Measurements from ENCODE around the gene HEBP1.

The HEBP1 gene

GRCh38 chr12:13023811-13024530, 23.9 kb upstream of the HEBP1 start:
- DNase-seq, result no peak

GRCh38 chr12:13022851-13023271, 22.8 kb upstream of the HEBP1 start:
- DNase-seq, result no peak

DNA sequence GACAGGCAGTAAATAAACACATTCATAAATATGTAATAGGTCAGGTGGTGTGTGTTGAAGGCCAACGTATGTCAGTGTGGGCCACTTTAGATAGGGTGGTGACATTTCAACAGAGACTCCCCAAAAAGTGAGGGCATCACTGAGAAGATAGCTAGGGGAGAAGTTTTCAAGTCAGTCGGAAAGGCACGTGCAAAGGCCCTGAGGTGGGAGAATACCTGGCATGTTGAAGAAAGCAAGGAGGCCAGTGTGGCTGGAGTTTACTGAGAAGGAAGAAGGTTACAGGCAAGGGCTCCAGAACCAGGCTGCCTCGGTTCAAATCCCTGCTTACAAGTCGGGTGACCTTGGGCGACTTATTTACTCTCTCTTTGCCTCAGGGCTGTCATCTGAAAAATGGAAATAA, 11.0 kb upstream of the HEBP1 start:
- no peak for DNase-seq

GRCh38 chr12:13008741-13009380, 8.8 kb upstream of the HEBP1 start:
- DNase-seq, result no peak

DNA sequence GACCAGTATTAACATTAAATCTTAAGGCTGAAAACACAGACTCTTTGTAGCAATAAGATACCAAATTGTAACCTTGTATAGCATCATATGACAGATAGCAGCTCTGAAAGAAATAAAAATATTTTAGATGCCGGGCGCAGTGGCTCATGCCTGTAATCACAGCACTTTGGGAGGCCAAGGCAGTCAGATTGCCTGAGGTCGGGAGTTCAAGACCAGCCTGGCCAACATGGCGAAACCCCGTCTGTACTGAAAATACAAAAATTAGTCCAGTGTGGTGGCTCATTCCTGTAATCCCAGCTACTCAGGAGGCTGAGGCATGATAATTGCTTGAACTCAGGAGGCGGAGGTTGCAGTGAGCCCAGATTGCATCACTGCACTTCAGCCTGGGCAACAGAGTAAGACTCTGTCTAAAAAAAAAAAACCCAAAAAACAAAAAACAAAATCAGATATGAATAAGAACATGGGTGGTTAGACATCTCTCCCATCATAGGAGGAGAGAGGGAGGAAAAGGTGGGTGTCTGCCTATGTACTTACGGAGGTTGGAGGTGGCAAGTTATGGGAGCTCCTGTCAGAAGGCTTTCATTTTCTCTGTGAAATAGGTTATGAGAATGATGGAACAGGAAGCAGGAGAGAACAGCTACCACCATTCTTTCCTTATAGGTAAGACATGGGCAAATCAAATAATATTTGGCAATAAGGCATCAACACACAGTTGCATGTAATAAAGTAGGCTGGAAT, 7.6 kb upstream of the HEBP1 start:
- DNase-seq, result no peak

DNA sequence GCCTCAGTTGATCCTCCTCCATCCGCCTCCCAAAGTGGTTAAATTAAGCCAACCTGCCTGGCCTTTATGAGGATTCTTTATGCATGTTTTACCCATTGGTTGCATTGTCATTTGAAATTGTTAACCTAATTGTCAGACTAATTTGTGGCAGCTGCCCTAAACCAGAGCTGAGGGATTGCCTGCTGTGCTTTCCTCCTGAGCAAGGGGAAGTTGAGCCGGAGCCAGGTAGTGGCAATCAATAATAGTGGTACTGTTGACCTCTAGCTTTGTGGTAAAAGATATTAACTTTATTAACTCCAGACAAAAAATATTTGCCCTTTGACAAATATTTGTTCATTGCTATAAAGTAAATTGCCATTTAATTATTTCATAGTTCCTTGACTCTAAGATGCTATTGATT, 5.6 kb upstream of the HEBP1 start:
- no peak for DNase-seq

DNA sequence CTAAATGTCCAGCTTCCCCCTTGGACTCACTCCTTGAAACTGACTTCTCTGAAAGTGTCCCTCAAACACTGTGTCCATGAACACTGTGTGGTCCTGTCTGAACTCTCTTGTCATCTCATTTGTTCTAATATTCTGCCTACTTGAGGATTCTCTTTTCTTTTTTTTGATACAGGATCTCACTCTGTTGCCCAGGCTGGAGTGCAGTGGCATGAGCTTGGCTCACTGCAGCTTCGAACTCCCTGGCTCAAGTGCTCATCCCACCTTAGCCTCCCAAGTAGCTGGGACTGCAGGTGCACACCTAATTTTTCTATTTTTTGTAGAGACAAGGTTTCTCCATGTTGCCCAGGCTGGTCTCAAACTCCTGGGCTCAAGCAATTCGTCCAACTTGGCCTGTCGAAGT, 4.9 kb upstream of the HEBP1 start:
- DNase-seq, result no peak

- DNase-seq, result no peak
Observed at GRCh38 chr12:13004361-13004760, 4.3 kb upstream of the HEBP1 start.

DNA sequence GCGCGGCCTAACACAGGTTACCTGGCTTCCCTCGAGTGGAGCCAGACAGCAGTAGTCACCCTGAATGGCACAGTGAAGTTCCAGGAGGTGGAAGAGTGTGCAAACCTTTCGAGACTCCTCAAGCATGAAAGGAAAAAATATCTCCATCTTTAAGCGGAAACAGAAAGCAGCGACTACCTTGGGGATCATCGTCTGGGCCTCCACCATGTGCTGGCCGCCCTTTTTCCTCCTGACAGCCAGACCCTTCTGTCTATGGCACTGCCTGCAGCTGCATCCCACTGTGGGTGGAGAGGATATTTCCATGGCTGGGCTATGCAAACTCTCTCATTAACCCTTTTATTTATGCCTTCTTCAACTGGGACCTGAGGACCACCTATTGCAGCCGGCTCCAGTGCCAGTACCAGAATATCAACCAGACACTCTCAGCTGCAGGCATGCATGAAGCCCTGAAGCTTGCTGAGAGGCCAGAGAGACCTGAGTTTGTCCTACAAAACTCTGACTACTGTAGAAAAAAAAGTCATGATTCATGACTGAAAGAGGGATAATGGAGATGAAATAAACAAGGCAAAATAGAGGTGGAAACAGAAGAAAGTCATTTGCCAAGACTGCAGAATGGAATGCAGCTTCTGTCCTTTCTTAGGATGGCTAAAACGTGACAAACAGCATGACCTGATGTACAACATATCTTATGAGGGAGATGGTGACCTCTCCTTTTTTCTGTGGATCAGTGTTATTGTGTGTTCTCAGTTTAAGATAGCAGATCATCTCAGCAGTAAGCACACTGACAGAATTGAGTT, 2.4 kb upstream of the HEBP1 start:
- no peak for DNase-seq

DNA sequence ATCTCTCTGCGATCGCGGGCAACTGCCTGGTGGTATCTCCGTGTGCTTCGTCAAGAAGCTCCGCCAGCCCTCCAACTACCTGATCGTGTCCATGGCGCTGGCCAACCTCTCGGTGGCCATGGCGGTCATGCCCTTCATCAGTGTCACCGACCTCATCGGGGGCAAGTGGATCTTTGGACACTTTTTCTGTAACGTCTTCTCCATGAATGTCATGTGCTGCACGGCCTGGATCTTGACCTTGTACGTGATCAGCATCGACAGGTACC, 1.6 kb upstream of the HEBP1 start:
- DNase-seq, result no peak

DNA sequence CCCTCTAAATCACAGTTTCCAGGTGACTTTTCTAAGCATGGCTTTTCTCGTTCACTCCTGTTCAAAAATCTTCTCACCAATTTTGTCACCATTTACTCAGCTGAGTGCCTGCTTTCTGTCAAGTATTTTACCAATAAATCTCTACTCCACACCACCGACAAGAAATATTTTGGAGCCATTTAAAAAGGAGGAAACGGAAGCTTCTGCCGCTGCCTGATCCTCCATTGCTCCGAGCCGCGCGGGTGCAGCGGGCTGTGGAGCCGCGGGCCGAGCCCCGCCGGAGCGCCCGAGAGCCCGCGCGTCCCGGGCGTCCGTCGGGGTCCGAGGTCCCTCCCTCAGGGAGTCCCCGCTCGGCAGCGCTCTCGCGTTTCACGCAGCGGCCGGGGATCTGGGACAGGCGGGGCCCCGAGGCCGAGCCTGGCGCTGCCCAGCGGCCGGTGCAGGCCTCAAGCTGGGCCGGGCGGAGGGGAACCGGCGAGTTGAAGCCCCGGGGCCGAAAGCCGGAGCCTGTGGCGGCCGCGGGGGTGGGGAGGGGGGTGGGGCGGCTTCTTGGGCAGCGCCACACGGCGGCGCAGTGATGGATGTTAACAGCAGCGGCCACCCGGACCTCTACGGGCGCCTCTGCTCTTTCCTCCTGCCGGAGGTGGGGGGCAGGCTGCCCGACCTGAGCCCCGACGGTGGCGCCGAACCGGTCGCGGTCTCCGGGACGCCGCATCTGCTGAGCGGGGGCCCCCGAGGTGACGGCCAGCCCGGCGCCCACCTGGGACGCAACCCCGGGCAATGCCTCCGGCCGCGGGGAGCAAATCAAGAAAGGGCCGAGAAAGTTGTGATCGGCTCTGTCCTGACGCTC, 1.1 kb upstream of the HEBP1 start:
- DNase-seq, result peak; percentile 81

- DNase-seq, result peak; percentile 57
Observed at GRCh38 chr12:13000616-13000924, 505 bp upstream of the HEBP1 start.

GRCh38 chr12:12999271-12999958, 650 bp downstream of the HEBP1 start:
- DNase-seq, result peak; percentile 40

DNA sequence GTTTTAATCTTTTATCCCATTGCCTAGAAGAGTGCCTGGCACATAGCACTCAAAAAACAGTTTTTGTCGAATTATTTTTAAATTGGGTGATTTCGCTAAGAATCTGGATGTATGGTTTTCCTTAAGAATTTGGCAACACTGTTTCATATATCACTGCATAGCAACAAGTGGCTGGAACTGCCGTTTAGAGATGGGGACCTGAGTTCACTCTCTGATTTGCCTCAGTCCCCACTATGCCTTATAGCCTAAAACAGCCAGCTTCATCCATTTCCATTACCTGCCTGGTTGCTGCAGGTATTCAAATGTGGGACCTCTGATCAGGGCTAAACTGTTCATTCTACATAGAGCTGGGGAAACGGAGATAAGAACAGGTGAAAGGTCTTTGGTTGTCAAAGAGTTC, 1.8 kb downstream of the HEBP1 start:
- DNase-seq, result no peak

- no peak for DNase-seq
Observed at GRCh38 chr12:12997734-12998133, 2.3 kb downstream of the HEBP1 start.

- DNase-seq, result peak; percentile 55
Observed at GRCh38 chr12:12997156-12997555, 2.9 kb downstream of the HEBP1 start.

DNA sequence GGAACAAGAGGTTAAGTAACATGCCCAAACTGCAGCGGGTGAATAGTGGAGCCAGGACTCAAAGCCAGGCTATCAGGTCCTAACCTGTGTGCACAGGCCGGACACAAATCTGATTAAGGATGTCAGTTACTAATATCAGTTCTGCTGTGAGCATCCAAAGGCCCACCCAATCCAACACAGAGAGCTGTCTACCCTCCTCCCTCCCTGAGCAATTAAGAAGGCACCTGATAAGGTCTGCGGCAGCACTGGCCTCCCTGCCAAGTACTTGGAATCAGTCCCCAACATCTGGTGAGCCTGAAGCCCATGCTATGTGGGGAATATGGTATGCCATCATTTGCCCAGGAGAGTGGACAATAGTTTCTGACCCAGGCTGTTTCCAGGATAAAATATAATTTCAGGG, 3.9 kb downstream of the HEBP1 start:
- peak; percentile 93 for DNase-seq

DNA sequence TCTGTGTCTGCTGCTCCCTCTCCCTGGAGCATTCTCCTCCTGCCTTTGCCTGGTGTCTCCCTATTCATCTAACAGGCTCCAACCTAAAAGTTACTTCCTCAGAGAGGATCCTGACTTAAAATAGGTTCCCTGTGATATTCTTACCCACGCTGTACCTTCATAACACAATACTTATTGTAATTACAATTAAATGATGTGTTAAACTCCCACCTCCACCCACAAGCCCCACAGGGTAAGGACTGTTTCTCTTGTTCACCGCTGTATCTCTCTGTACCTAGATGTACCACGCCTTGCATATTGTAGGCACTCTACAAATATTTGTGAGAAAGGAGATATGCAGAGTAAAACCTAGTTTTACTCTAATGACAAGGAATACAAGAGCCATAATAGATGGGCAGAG, 5.0 kb downstream of the HEBP1 start:
- DNase-seq, result no peak

- DNase-seq, result no peak
Observed at GRCh38 chr12:12993367-12993766, 6.7 kb downstream of the HEBP1 start.

DNA sequence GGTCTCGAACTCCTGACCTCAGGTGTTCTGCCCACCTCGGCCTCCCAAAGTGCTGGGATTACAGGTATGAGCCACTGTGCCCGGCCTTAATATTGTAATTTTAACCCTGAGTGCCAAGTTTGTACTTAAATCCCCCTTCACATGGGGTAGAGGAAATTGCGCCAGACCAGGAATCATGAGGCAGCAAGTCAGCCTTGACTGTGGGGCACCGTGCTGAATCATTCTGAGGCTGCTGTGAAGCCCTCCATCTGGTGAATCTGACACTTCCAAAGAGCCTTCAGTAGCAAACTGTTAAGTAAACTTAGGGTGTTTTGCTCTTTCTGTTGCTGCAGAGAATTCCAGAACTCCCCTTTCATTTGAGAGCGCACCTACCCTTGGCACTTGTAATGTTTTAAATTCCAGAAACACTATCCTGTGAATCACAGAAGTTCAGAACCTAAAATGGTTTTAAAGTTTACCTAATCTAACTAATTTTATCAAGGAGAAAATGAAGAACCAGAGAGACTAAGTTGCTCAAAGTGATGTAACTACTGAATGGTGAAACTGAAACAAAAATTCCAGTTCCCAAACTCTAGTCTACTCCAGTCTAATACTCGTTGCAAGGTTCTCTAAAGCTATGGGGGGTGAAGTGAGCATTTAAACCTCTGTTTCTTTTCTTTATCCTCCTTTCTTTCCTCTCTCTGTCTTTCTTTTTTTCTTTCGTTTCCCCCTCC, 7.5 kb downstream of the HEBP1 start:
- DNase-seq, result peak; percentile 90

DNA sequence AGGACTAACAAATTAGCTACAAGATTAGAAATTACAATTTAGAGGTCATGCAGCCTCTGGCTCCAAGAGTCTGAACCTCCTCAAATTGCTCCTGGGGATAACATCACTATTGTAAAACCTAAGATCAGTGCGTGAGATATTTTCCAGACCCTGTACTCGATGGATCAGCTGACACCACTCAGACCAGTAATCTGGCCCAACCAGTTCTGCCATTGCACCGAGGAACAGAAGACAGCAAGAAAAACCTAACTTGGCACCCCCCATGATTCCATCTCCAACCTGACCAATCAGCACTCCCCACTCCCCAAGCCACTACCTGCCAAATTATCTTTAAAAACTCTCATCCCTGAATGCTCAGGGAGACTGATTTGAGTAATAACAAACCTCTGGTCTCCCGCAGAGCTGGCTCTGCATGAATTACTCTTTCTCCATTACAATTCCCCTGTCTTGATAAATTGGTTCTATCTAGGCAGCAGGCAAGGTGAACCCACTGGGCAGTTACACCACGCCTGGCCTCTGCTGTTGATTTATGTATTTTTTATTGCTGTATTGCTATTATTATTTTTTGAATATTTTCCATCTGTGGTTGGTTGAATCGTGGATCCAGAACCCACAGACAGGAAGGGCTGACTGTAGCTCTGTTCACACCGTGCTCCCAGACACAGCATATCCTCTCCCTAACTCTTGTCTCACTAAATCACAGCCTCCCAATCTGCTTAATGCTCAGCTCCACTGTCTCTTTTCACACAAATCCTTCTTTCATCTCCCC, 9.2 kb downstream of the HEBP1 start:
- no peak for DNase-seq
